ENCODE data around the gene TRIM2.
"Not testable (repeated sequence)": the region's sequence is repeated elsewhere in the genome, so short reads cannot be mapped to it uniquely, and the experiment has no call there.

The TRIM2 gene

DNA sequence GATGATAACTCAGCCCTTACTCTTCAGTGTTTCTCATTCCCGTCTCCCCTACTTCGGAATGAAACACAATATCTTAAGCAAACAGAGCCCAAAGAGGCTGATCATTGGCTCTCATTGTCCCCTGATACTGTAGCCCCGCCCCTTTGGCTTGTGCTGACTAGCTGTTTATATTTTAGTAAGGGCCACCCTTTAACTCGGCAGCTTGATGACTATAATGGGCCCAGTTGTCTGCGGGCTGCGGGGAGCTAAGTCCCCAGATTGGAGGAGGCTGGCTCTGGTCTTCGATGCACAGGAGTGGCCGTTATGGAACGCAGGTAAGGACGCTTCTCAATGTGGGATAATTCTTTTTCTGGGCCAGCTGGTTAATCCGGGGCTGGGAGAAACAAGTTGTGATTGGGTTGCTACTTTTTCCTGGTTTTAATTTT is at the start of gene TRIM2:
Gene TRIM2, plus strand, starts transcription at position 197 of the 425 bp plus-strand sequence. Its CDS starts 88 bp downstream, at position 285.
- DNase-seq (ENCODE audit: low spot score): peak; percentile 55

DNA sequence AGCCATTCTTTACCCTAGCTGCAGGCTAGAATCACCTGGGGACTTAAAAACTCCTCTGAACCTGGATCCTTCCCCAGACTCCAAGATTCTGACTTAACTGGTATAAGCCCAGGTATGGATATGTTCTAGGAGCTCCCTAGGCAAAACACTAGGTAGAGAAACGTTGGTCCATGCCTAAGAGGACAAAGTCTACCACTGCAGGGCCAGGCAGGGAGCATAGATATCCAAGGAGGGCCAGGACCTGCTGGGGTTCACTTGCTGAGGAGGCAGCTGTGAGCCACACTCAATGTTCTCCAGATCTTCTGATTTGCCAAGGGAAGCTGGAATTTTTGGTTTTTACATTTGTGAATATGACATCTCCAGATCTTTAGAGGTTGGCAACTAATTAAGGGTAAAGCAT is 48.6 kb upstream of the TRIM2 start:
- DNase-seq (ENCODE audit: low spot score): no peak

DNA sequence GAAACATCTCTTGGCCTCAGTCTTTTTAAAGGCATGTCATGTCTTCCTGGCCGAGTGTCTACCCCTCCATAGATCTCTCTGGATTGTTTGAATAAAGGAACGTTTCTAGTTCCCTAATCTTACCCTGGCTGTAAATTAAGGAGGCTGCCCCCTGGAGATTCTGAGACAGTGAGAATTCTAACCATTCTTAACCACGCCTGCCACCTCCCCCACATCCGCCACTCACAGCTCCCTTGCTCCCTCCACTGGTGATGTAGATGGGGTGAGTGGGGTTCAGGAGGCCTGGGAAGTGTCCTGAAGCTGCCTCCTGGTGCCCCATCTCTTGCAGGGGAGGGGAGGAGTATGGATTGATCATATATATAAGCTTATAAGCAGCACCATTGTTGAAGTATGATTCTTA is 48.0 kb upstream of the TRIM2 start:
- no peak for DNase-seq (ENCODE audit: low spot score)

DNA sequence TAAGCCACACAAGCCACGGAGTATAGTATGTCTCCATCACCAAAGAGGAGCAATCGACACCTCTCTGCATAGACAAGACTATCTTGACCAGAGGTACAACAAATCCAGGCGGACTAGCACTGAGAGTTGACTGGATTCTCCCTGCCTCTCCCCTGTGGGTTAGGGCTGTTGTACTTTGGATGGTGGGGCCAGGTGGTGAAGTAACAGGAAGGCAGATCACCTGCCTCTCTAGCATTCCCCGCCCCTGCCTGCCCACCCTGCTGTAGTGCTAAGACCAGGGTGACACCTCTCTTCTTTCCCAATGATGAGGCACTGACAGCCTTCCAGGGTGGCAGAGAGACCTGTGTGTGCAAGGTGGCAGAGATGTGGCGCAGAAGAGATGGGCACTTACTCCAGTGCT is 47.5 kb upstream of the TRIM2 start:
- DNase-seq (ENCODE audit: low spot score): no peak

DNA sequence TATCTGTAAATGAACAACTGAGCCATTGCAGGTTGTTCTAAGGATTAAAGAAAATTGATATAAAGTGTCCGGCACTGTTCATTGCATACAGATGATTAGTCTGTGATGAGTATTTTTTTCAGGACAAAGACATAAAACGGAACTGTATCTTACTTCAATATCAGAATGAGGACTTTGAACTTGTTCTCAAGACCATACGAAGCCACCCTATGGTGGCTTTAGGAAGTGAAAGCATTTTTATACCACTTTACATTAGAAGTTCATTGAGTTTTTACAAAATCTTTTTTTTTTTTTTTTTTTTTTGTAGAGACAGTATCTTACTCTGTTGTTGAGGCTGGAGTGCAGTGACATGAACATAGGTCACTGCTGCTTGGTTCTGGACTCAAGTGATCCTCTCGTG is 45.2 kb upstream of the TRIM2 start:
- no peak for DNase-seq (ENCODE audit: low spot score)

DNA sequence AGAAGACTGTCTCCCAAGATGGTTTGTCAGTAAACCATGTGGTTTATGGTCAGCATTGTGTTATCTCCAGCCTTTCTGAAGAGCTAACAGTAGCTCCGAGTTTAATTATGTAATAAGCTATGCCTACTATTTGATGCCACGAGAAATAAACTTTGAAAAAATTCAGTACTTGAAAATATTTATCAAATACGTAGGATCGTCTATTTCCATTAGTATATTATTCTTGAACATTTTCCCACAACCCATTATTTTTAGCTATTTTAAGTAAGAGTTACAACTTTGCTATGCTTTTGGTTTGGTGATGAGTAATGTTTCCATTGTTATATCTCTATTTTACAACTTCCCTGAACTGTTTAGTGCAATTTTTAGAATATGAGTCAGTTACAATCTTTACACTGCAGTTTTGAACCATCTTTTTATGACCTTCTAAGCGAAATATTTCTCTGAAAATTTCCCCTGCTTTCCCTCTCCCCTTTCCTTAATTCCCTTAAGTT is 44.5 kb upstream of the TRIM2 start:
- peak; percentile 68 for DNase-seq (ENCODE audit: low spot score)

DNA sequence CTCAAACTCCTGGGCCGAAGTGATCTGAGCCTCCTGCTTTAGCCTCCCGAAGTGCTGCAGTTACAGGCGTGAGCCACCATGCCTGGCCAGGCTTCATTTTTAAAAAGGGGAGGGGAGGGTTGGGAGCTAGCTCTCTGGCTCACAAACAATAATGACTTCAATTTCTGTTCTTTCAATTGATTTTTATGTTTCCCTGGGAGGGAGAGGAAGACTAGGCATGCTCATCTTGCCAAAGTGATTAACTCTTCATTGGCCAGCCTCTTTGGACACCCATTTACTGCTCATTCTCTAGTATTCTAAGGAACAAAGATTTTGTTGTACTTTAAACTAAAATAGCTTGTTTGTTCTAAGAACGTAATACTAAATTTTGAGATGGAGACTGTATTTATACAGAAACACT is 43.4 kb upstream of the TRIM2 start:
- no peak for DNase-seq (ENCODE audit: low spot score)

DNA sequence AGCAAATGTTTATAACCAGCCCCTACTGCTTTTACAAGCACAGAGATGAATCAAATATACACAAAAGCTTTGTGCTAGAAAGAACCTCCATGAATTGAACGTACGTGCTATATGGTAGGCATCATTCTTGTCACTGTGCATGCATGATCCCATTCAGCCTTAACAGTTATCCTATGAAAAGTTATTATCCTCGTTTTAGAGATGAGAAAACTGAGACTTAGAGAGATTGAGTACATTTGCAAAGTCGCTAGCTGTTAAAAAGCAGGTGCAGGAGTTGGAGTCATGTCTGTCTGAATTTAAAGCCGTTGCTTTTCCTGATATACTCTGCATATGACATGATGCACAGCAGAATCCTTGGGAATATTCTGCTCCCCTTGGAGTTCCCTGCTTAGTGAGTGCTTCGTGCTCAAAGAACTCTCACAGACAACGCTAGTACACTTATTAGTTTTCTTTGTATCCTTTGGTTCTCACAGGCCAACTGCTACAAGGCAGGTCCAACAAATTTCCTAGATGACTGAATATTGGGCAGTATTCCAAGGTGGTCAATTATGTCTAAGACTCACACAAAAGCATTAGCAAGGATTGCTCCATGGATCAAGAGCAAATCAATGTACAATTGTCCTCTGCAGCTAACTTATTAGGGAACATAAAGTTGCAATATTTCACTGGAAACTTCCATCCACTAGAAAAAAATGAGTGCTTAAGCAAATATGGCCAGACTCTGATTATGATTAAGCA is 42.8 kb upstream of the TRIM2 start:
- DNase-seq (ENCODE audit: low spot score): no peak

DNA sequence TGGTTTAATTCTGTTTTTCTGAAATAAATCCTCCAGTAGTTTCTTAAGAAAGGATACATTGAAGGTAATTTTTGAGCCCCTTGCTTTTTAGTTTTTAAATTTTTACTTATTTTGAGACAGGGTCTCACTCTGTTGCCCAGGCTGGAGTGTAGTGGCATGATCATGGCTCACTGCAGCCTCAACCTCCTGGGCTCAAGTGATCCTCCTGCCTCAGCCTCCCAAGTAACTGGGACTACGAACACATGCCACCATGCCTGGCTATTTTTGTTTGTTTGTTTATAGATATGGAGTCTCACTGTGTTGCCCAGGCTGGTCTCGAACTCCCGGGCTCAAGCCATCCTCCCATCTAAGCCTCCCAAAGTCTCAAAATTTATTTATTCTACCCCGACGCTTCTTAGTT is 39.0 kb upstream of the TRIM2 start:
- DNase-seq (ENCODE audit: low spot score): not testable (repeated sequence)

DNA sequence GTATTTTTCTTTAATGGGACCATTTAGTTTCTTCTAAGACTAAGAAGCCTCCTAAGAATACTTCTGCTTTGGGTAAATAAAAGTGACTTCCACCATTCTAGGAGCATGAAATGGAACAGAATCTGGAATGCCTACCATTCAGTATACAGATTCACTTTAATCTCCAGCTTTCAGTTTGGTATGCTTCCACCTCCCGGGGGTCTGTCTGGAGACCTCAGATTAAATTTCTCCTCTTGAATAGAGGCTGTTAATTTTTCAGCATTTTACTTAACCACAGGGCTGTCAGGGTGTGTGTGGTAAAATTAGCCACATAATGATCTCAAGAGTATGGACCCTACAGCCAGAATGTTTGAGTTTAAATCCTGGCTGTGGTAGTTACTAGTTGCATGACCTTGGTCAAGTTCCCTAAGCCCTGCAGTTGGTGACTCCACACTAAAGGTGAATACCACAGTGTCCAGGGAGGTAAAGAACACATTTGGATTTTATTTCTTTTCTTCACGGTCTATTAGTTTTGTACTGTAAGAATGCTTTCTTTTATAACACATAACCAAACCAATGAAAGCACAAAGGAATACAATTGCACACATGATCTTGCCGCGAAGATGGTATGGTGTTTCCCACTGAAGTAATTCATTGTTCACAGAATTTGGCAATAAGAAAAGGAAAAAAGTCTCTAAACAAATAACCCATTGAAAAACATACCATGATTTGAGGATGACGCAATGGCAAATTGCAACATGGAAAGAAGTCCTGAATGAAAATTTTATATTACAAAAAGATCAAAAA is 37.3 kb upstream of the TRIM2 start:
- no peak for DNase-seq (ENCODE audit: low spot score)

DNA sequence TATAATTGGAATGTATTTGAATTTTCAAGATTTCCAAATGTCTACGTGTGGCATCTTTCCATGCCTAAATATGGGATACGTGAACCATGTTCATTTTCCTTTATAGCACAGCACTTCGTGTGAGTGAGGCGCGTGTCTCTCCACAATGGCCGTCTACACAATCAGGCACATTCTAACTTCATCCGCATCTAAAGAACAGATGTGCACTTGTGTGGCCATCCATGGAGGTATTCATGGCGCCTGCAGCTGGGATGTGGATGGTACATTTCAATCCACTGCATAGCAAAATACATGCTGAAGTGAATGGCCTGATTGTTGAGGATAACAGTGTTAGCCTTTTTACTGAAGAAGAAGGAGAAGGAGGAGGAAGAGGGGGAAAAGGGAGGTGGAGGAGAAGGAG is 34.5 kb upstream of the TRIM2 start:
- no peak for DNase-seq (ENCODE audit: low spot score)

DNA sequence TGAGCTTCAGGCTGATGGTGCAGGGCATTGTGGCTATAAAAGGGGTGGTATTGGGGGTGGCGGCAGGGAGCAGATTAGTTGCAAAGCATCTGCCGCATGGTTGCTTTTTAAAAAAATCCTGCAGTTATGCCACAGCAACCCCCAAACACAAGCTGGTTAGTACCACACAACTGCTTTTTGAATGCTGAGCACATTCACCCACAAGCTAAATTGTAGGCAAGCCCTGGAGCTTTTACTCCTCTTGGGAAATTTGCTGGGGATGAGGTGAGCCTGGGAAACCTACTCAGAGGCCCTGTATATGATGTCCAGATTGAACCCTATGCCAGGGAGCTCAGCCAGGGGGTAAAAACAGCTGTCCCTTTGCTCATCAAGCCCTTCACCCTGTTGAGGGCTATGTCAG is 33.8 kb upstream of the TRIM2 start:
- DNase-seq (ENCODE audit: low spot score): no peak

DNA sequence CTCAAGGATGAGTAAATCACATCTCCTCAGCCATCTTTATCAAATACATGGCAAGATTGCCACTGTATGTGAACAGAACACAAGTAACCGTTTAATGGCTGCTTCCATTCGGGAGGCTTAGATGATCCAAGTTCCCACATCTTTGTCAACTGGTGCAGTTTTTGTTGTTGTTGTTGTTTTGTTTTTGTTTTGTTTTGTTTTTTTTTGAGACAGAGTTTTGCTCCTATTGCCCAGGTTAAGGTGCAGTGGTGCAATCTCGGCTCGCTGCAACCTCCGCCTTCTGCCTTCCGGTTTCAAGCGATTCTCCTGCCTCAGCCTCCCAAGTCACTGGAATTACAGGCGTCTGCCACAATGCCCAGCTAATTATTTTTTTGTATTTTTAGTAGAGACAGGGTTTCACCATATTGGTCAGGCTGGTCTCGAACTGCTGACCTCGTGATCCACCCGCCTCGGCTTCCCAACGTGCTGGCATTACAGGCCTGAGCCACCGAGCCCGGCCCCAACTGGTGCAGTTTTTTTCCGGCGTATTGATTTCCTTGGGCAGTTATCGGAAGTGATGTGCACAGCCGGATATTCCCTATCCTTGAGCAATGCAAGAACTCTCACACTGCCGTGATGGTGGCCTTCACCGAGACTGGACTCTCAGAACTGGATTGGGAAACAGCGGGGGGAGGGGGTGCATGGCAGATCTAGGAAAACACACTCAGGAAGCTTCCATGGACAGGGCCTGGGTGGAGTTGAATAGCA is 29.2 kb upstream of the TRIM2 start:
- no peak for DNase-seq (ENCODE audit: low spot score)

DNA sequence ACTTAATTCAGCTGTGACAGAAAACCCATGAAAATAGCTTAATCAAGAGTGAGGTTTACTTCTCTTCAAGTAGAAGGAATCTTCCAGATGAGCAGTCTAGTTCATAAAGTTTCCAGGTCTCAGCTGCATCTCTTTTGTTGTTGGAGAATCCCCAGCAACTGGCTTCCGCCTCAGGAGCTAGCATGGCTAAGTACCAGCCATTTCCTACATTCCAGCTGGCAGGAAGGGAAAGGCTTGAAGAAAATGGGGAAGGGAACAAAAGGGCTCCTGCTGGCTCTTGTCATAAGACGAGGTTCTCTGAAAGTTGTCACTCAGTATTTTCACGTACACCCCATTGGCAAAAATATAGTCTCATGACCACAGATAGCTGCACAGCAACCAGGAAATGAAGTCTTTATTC is 27.3 kb upstream of the TRIM2 start:
- DNase-seq (ENCODE audit: low spot score): no peak

DNA sequence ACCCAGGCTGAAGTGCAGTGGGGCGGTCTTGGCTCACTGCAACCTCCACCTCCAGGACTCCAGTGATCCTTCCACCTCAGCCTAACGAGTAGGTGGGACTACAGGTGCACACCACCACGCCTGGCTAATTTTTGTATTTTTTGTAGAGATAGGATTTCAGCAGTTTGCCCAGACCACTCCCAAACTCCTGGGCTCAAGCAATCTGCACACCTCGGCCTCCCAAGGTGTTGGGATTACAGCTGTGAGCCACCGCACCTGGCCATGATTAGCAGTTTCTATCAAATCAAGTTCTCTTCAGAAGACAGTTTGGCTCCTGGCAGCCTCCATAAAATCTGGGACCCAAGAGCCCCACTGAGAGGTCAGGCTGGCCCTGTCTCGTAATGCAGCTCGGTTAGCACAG is 26.4 kb upstream of the TRIM2 start:
- no peak for DNase-seq (ENCODE audit: low spot score)

DNA sequence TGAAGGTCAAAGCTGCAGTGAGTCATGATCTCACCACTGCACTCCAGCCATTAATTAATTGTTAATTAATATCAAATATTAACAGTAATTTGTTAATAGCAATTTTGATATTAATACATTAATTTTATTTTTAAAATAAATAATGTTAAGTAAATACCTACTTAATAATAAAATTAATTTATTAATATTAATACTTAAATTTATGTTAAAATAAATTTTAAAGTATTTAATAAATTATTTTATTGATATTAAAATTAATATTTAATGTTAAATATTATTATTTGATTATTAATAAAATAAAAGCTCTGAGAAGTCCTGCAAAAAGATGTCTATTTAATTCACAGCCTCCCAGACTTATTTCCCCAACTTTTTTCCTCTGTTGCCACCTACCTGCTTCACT is 25.1 kb upstream of the TRIM2 start:
- DNase-seq (ENCODE audit: low spot score): no peak

DNA sequence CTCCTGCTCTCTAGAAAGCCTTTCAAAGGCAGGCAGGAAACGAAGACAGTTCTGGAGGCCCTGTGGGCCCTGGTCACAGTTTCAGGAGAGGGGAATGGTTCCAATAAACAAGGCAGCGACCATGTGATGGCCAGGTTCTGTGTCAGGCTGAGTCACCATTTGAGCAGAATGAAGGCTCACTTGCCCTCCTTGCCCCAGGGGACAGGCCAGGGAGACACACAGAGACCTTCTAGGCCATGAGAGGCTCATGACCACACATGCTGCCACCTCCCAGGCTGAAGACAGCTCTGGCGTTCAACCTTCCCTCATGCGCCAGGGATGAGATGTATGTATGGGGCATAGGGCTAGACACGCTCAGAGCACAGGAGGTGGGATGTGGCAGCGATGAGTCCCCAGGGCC is 22.9 kb upstream of the TRIM2 start:
- DNase-seq (ENCODE audit: low spot score): peak; percentile 38

DNA sequence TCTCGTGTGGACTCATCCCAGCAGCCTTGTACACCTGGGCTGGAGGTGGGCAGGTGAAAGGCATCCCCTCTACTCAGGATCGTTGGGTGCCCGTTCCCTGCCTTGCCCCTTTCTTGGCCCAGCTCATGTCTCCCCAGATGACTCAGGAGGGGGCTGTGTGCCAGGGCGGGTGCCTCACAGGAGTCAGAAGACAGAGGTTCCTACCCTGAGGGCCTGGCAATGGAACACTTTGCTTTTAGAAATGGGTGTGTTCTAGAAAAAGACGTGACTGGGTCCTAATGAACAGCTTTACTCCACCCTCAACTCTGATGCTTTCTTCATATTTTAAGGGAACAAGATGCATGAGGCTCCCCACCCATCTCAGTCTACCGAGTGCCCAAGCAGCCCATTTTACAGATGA is 22.5 kb upstream of the TRIM2 start:
- DNase-seq (ENCODE audit: low spot score): no peak

DNA sequence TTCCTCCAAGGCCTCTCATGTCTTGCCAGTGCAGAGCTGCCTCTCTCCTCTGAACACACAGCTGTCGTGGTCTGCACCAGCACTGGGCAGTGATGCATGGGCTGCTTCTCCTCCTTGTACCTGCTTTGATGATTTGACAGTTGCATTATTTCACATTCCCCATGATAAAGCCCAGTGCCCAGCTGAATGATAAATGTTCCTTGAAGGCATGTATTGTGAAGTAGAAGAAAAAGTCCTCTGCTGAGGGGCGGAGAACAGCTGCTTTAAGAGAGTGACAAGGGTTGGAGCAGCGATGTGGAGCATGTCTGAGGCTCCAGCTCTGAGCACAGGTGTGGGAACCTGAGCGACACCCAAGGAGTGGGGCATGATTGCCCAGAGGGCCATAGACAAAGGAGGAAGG is 21.1 kb upstream of the TRIM2 start:
- no peak for DNase-seq (ENCODE audit: low spot score)

DNA sequence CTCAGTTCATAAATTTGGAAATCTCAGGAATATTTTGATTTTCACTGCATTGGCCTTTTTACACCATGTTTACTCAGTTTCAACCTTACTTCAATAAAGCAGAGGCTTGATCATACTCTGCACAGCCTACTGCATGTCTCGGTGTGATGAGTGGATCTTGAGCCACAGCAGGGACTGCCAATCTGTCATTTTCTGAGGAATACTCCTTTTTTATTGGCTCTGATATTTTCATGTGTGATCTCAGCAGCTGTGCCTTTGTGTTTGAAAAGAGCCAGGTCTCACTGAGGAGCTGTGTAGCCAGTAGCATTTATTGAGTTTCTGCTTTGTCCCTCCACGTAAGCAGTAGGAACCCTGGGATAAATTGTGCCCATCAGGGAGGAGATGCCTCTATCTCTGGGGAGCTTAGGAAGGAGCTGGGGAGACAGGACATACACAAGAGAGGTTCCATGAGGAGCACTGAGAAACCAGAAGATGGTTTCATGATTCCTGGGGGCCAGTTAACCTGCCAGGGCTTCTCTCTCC is 18.9 kb upstream of the TRIM2 start:
- DNase-seq (ENCODE audit: low spot score): no peak

DNA sequence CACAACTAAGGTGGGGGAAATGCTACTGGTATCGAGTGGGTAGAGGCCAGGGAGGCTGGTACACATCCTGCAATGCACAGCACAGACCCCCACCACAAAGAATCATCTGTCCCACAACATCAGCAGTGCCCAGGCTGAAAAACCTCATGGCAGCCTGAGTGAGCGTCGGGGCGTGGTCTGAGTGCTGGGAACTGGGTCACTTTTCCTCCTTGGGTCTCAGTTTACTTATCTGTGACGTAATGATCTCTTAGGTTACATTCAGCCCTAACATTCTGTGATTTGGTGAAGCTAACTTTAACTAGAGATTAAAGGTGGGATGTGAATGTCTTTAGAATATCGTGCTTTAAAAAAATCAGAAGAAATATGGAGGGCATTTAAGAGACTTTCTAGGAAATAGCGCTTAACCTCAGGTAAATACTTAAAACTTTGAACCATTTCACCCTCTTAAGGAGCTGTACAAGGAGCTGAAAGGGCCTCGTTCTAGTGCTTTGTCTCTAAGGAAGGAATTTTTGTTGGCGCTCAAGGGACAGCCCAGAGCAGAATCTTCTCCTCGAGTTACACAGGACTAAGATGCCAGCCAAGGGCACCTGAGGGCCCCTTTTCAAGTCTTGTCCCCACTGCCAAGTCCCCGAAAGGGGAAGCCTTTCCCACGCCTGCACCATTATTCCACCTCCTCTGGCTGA is 18.1 kb upstream of the TRIM2 start:
- DNase-seq (ENCODE audit: low spot score): no peak

All from AG20443 (cell line).